GM21526 (cell line): ENCODE results near the gene PDGFC.

Experiments used
- ATAC-seq: cut with Tn5 transposase; IDR thresholded peaks from one replicate; pipeline ENCODE4 v1.9.1; 2021; ENCODE audit warnings: moderate library complexity; ENCODE audit not compliant: unreplicated experiment, low FRiP score

PDGFC gene

GRCh38 chr4:156975686-156976085 is 4.1 kb upstream of the PDGFC start:
- ATAC-seq, result no peak

- no peak for ATAC-seq
Observed at GRCh38 chr4:156974264-156974663, 2.7 kb upstream of the PDGFC start.

GRCh38 chr4:156972379-156973015 is 898 bp upstream of the PDGFC start:
- ATAC-seq, result no peak

GRCh38 chr4:156971165-156971675 is 379 bp downstream of the PDGFC start:
- ATAC-seq, result no peak

- no peak for ATAC-seq
Observed at GRCh38 chr4:156970501-156971164, 966 bp downstream of the PDGFC start.

GRCh38 chr4:156969911-156970310 is 1.7 kb downstream of the PDGFC start:
- no peak for ATAC-seq

GRCh38 chr4:156969101-156969500 is 2.5 kb downstream of the PDGFC start:
- no peak for ATAC-seq

- ATAC-seq, result peak; percentile 73
Observed at GRCh38 chr4:156968479-156968984, 3.1 kb downstream of the PDGFC start.

- no peak for ATAC-seq
Observed at GRCh38 chr4:156966836-156967235, 4.8 kb downstream of the PDGFC start.

- no peak for ATAC-seq
Observed at GRCh38 chr4:156963419-156963818, 8.2 kb downstream of the PDGFC start.

- no peak for ATAC-seq
Observed at GRCh38 chr4:156962528-156962974, 9.0 kb downstream of the PDGFC start.

- ATAC-seq, result no peak
Observed at GRCh38 chr4:156962058-156962358, 9.6 kb downstream of the PDGFC start.

- no peak for ATAC-seq
Observed at GRCh38 chr4:156961196-156962057, 10.2 kb downstream of the PDGFC start.

- no peak for ATAC-seq
Observed at GRCh38 chr4:156959298-156959702, 12.3 kb downstream of the PDGFC start.

- ATAC-seq, result no peak
Observed at GRCh38 chr4:156958276-156959074, 13.1 kb downstream of the PDGFC start.

- no peak for ATAC-seq
Observed at GRCh38 chr4:156957556-156957955, 14.0 kb downstream of the PDGFC start.

GRCh38 chr4:156956826-156957368 is 14.7 kb downstream of the PDGFC start:
- no peak for ATAC-seq

GRCh38 chr4:156956359-156956758 is 15.2 kb downstream of the PDGFC start:
- no peak for ATAC-seq

GRCh38 chr4:156954587-156954986 is 17.0 kb downstream of the PDGFC start:
- ATAC-seq, result no peak

GRCh38 chr4:156953951-156954350 is 17.6 kb downstream of the PDGFC start:
- ATAC-seq, result no peak
